HEK293 (cell line): ENCODE measurements around the gene GHDC.

ENCODE experiments used
- BCL11A ChIP-seq: fragments of 450-650 bp; formaldehyde crosslinking; IDR thresholded peaks from 2 replicates; pipeline ENCODE4 v1.5.1; 2016; ENCODE audit warnings: low read depth, missing biosample characterization, missing genetic modification characterization
- KLF1 ChIP-seq: fragments of 450-650 bp; formaldehyde crosslinking; IDR thresholded peaks from 2 replicates; pipeline ENCODE4 v1.5.1; 2016; ENCODE audit warnings: missing biosample characterization, missing genetic modification characterization
- TF ChIP-seq, protein P1 (sequence below): fragments of 450-650 bp; formaldehyde crosslinking; IDR thresholded peaks from 2 replicates; pipeline ENCODE4 v1.5.1; 2016; ENCODE audit warnings: missing biosample characterization, missing genetic modification characterization

DNA sequence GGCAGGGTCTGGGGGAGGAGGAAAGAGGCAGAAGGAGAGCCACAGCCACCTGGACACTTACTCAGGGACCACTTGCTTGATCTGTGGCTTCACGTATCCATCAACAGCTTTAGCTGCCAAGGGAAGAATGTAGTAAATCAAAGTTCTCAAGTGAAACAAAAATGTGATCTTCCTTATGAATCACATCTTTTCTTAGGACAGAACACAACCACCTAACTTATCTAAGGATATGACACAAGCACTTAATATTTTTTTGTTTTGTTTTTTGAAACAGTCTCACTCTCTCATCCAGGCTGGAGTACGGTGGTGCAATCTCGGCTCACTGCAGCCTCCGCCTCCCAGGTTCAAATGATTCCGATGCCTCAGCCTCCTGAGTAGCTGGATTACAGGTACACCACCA, 8.4 kb upstream of the GHDC start:
- TF ChIP-seq, protein P1, sequence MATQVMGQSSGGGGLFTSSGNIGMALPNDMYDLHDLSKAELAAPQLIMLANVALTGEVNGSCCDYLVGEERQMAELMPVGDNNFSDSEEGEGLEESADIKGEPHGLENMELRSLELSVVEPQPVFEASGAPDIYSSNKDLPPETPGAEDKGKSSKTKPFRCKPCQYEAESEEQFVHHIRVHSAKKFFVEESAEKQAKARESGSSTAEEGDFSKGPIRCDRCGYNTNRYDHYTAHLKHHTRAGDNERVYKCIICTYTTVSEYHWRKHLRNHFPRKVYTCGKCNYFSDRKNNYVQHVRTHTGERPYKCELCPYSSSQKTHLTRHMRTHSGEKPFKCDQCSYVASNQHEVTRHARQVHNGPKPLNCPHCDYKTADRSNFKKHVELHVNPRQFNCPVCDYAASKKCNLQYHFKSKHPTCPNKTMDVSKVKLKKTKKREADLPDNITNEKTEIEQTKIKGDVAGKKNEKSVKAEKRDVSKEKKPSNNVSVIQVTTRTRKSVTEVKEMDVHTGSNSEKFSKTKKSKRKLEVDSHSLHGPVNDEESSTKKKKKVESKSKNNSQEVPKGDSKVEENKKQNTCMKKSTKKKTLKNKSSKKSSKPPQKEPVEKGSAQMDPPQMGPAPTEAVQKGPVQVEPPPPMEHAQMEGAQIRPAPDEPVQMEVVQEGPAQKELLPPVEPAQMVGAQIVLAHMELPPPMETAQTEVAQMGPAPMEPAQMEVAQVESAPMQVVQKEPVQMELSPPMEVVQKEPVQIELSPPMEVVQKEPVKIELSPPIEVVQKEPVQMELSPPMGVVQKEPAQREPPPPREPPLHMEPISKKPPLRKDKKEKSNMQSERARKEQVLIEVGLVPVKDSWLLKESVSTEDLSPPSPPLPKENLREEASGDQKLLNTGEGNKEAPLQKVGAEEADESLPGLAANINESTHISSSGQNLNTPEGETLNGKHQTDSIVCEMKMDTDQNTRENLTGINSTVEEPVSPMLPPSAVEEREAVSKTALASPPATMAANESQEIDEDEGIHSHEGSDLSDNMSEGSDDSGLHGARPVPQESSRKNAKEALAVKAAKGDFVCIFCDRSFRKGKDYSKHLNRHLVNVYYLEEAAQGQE: no peak
- no peak for TF ChIP-seq BCL11A (tag by site-specific recombination)
- TF ChIP-seq KLF1 (tag by site-specific recombination): no peak
